ENCODE measurements around the gene NACA.

- TF ChIP-seq POLR2A (IDR thresholded peaks at IDR 0.05) (no peak), CTCF (IDR thresholded peaks at IDR 0.05) (no peak), POLR2AphosphoS5 (IDR thresholded peaks at IDR 0.05; ENCODE audit: insufficient read depth in 1 of 2, low read depth in 1 of 2) (no peak)
Observed at GRCh38 chr12:56766535-56766934, 41.4 kb upstream of the NACA start.

Measured in vagina (tissue), 2 donors.